Peyer's patch (tissue), 4 donors: ENCODE results near the gene ZC3H18.

Experiments used
- CTCF ChIP-seq, 6 experiments: fragments of 450-650 bp in 4 of 6; fragments of 200-600 bp in 2 of 6; sonication (generic) in 1 of 6; IDR thresholded peaks; one replicate each; pipeline ENCODE4 v1.5.1; 2017 to 2019; ENCODE audit warnings: antibody characterized with exemption in 6 of 6, mild to moderate bottlenecking in 3 of 6, moderate library complexity in 1 of 6
- POLR2A ChIP-seq, 2 donors: fragments of 450-650 bp; IDR thresholded peaks; one replicate each; pipeline ENCODE4 v1.5.1; 2017; ENCODE audit warnings: antibody characterized with exemption in 2 of 2, mild to moderate bottlenecking in 2 of 2, moderate library complexity in 2 of 2

- no peak for TF ChIP-seq CTCF (IDR thresholded peaks at IDR 0.05)
- no peak for TF ChIP-seq POLR2A (IDR thresholded peaks at IDR 0.05)
Measured at GRCh38 chr16:88617268-88618031, 47.2 kb downstream of the ZC3H18 start.
